ENCODE measurements around the gene MORN1.

Gene MORN1

GRCh38 chr1:2378956-2379732 lies 12.2 kb downstream of the MORN1 start:
- in situ Hi-C loops (cut with HindIII; ENCODE audit: low pct_unique_long_range_greater_than_20kb, low sequenced_read_pairs): no loop called here
- no peak for DNase-seq (ENCODE audit: low read depth in 1 of 2, low spot score in 1 of 2)
- no peak for TF ChIP-seq JUND (IDR thresholded peaks at IDR 0.05; ENCODE audit: low read depth)

- in situ Hi-C loops (cut with HindIII; ENCODE audit: low pct_unique_long_range_greater_than_20kb, low sequenced_read_pairs): no loop called here
- no peak for DNase-seq (ENCODE audit: low read depth in 1 of 2, low spot score in 1 of 2)
- no peak for TF ChIP-seq JUND (IDR thresholded peaks at IDR 0.05; ENCODE audit: low read depth)
Measured at GRCh38 chr1:2378441-2378851, 12.9 kb downstream of the MORN1 start.

- no peak for TF ChIP-seq JUND (IDR thresholded peaks at IDR 0.05; ENCODE audit: low read depth)
- DNase-seq (ENCODE audit: low read depth in 1 of 2, low spot score in 1 of 2): no peak
- in situ Hi-C loops (cut with HindIII; ENCODE audit: low pct_unique_long_range_greater_than_20kb, low sequenced_read_pairs): no loop called here
Measured at GRCh38 chr1:2377751-2378440, 13.5 kb downstream of the MORN1 start.

GRCh38 chr1:2376931-2377672 lies 14.3 kb downstream of the MORN1 start:
- no peak for TF ChIP-seq JUND (IDR thresholded peaks at IDR 0.05; ENCODE audit: low read depth)
- in situ Hi-C loops (cut with HindIII; ENCODE audit: low pct_unique_long_range_greater_than_20kb, low sequenced_read_pairs): no loop called here
- DNase-seq (ENCODE audit: low read depth in 1 of 2, low spot score in 1 of 2): no peak

GRCh38 chr1:2376261-2376741 lies 15.1 kb downstream of the MORN1 start:
- DNase-seq (ENCODE audit: low read depth in 1 of 2, low spot score in 1 of 2): no peak
- in situ Hi-C loops (cut with HindIII; ENCODE audit: low pct_unique_long_range_greater_than_20kb, low sequenced_read_pairs): no loop called here
- no peak for TF ChIP-seq JUND (IDR thresholded peaks at IDR 0.05; ENCODE audit: low read depth)

- no peak for DNase-seq (ENCODE audit: low read depth in 1 of 2, low spot score in 1 of 2)
- no peak for TF ChIP-seq JUND (IDR thresholded peaks at IDR 0.05; ENCODE audit: low read depth)
- in situ Hi-C loops (cut with HindIII; ENCODE audit: low pct_unique_long_range_greater_than_20kb, low sequenced_read_pairs): no loop called here
Measured at GRCh38 chr1:2375923-2376260, 15.5 kb downstream of the MORN1 start.

- in situ Hi-C loops (cut with HindIII; ENCODE audit: low pct_unique_long_range_greater_than_20kb, low sequenced_read_pairs): no loop called here
- DNase-seq (ENCODE audit: low read depth in 1 of 2, low spot score in 1 of 2): no peak
- TF ChIP-seq JUND (IDR thresholded peaks at IDR 0.05; ENCODE audit: low read depth): no peak
Measured at GRCh38 chr1:2375246-2375922, 16.0 kb downstream of the MORN1 start.

GRCh38 chr1:2374252-2375155 lies 16.9 kb downstream of the MORN1 start:
- in situ Hi-C loops (cut with HindIII; ENCODE audit: low pct_unique_long_range_greater_than_20kb, low sequenced_read_pairs): no loop called here
- TF ChIP-seq JUND (IDR thresholded peaks at IDR 0.05; ENCODE audit: low read depth): no peak

GRCh38 chr1:2373551-2374251 lies 17.7 kb downstream of the MORN1 start:
- in situ Hi-C loops (cut with HindIII; ENCODE audit: low pct_unique_long_range_greater_than_20kb, low sequenced_read_pairs): no loop called here
- DNase-seq (ENCODE audit: low read depth in 1 of 2, low spot score in 1 of 2): no peak
- no peak for TF ChIP-seq JUND (IDR thresholded peaks at IDR 0.05; ENCODE audit: low read depth)

More at GRCh38 chr1:2374252-2375155, 16.9 kb downstream of the MORN1 start:
- no peak for DNase-seq (ENCODE audit: low read depth in 1 of 2, low spot score in 1 of 2)

GRCh38 chr1:2372551-2373490 lies 18.5 kb downstream of the MORN1 start:
- TF ChIP-seq JUND (IDR thresholded peaks at IDR 0.05; ENCODE audit: low read depth): no peak
- in situ Hi-C loops (cut with HindIII; ENCODE audit: low pct_unique_long_range_greater_than_20kb, low sequenced_read_pairs): no loop called here
- DNase-seq (ENCODE audit: low read depth in 1 of 2, low spot score in 1 of 2): no peak
